Stomach (tissue), 4 donors: ENCODE results near the gene HIBCH.

ENCODE experiments used
- CTCF ChIP-seq, 7 experiments: fragments of 450-650 bp in 4 of 7; fragments of 200-600 bp in 3 of 7; sonication (generic) in 3 of 7; IDR thresholded peaks; one replicate each; pipeline ENCODE4 v1.5.1; 2016 to 2019; ENCODE audit warnings: antibody characterized with exemption in 7 of 7, control low read depth in 2 of 7, mild to moderate bottlenecking in 1 of 7
- POLR2A ChIP-seq, 4 donors: fragments of 450-650 bp; IDR thresholded peaks; one replicate each; pipeline ENCODE4 v1.6.1; 2016; ENCODE audit warnings: antibody characterized with exemption in 4 of 4, control low read depth in 2 of 4, mild to moderate bottlenecking in 1 of 4, moderate library complexity in 1 of 4

- no peak for TF ChIP-seq CTCF (IDR thresholded peaks at IDR 0.05)
- no peak for TF ChIP-seq POLR2A (IDR thresholded peaks at IDR 0.05)
These were observed 136.1 kb downstream of the HIBCH start for GRCh38 chr2:190183539-190183938.
